DOHH2 (cell line): Measurements from ENCODE around the gene ATXN7.

ENCODE experiments used
- H3F3A ChIP-seq: fragments of 200-600 bp; sonication (generic), shearing (Covaris generic); 2 replicates; pipeline ENCODE4 v1.6.0; 2016; ENCODE audit warnings: antibody characterized with exemption, mild to moderate bottlenecking; ENCODE audit not compliant: control insufficient read depth, insufficient read depth
- H3K27ac ChIP-seq: fragments of 200-600 bp; sonication (generic); 2 replicates; pipeline ENCODE4 v1.5.1; 2014; ENCODE audit warnings: low read depth, mild to moderate bottlenecking, low read length, moderate library complexity
- H3K27me3 ChIP-seq: fragments of 200-600 bp; sonication (generic); 2 replicates; pipeline ENCODE4 v1.6.1; 2014; ENCODE audit warnings: mild to moderate bottlenecking, low read length, mixed read lengths; ENCODE audit not compliant: control insufficient read depth
- H3K36me3 ChIP-seq: fragments of 200-600 bp; sonication (generic); 2 replicates; pipeline ENCODE4 v1.6.1; 2014; ENCODE audit warnings: mild to moderate bottlenecking, low read length, moderate library complexity, mixed read lengths; ENCODE audit not compliant: control insufficient read depth
- H3K4me1 ChIP-seq: fragments of 200-600 bp; sonication (generic); 2 replicates; pipeline ENCODE4 v1.6.1; 2014; ENCODE audit warnings: mild to moderate bottlenecking, low read length, mixed read lengths; ENCODE audit not compliant: control insufficient read depth
- H3K4me2 ChIP-seq: fragments of 200-600 bp; sonication (generic); 2 replicates; pipeline ENCODE4 v1.6.0; 2014; ENCODE audit warnings: mild to moderate bottlenecking, low read length, moderate library complexity
- H3K4me3 ChIP-seq: fragments of 200-600 bp; sonication (generic); 2 replicates; pipeline ENCODE4 v1.5.1; 2014; ENCODE audit warnings: mild to moderate bottlenecking, low read length, mixed read lengths
- H3K79me2 ChIP-seq: fragments of 200-600 bp; sonication (generic); 2 replicates; pipeline ENCODE4 v1.6.1; 2014; ENCODE audit warnings: mild to moderate bottlenecking, low read length, mixed read lengths; ENCODE audit not compliant: control insufficient read depth
- H3K9me2 ChIP-seq: fragments of 200-600 bp; sonication (generic); replicated peaks from 2 replicates; pipeline ENCODE4 v1.6.1; 2014; ENCODE audit warnings: mild to moderate bottlenecking, low read length, mixed read lengths; ENCODE audit not compliant: control insufficient read depth
- H3K9me3 ChIP-seq: fragments of 200-600 bp; sonication (generic); 2 replicates; pipeline ENCODE4 v1.6.1; 2014; ENCODE audit warnings: antibody characterized with exemption, low read length, mixed read lengths; ENCODE audit not compliant: control insufficient read depth, insufficient read depth
- H4K20me1 ChIP-seq: fragments of 200-600 bp; sonication (generic); 2 replicates; pipeline ENCODE4 v1.6.0; 2014; ENCODE audit warnings: low read depth, mild to moderate bottlenecking, antibody characterized with exemption, low read length, moderate library complexity; ENCODE audit not compliant: control insufficient read depth, insufficient read depth
- CTCF ChIP-seq: fragments of 200-600 bp; sonication (generic); IDR thresholded peaks from one replicate; pipeline ENCODE4 v1.5.1; 2014; ENCODE audit warnings: antibody characterized with exemption, mild to moderate bottlenecking, low read depth, low read length; ENCODE audit not compliant: poor library complexity, severe bottlenecking
- EZH2phosphoT487 ChIP-seq: fragments of 200-600 bp; sonication (generic); IDR thresholded peaks from 2 replicates; pipeline ENCODE4 v1.6.1; 2017; ENCODE audit warnings: borderline replicate concordance, mild to moderate bottlenecking, antibody characterized with exemption, low read length, moderate library complexity, mixed read lengths

The ATXN7 gene

DNA sequence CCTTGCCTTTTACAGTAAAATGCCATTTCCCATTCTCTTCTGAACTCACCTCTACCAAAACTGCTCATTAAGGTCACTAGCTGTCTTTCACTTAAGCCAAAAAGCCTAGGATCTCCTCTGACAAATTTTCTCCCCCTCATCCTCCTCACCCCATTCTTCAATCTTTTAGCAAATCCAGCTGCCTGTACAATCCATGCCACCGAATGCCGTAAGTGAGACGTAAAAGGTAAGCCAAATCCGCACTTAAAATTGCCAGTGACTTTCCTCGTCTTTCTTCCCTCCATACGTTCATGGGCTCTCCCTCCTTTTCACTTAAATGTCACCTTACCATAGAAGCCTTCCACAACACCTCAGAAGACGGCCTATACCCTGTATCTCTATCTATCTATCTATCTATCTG, 145.9 kb downstream of the ATXN7 start:
- no peak overlapping the region for H3K27ac ChIP-seq
- H3K36me3 ChIP-seq, result peaks cover 99% of the 10 kb centered on the region
- no peak for TF ChIP-seq EZH2phosphoT487
- TF ChIP-seq CTCF, result no peak
- H3K4me1 ChIP-seq, result no peaks in the 10 kb centered on the region; the same call in 1 of the 2 replicates
- no peaks in the 10 kb centered on the region for H3K9me2 ChIP-seq
- no peak overlapping the region for H3K4me3 ChIP-seq
- peaks cover 3% of the 10 kb centered on the region; the same call in 1 of the 2 replicates for H3F3A ChIP-seq
- no peak overlapping the region for H3K4me2 ChIP-seq
- H3K79me2 ChIP-seq, result peaks cover 20% of the 10 kb centered on the region
- H3K27me3 ChIP-seq, result no peaks in the 10 kb centered on the region
- no peaks in the 10 kb centered on the region for H3K9me3 ChIP-seq
- no peaks in the 10 kb centered on the region for H4K20me1 ChIP-seq

- no peak for TF ChIP-seq CTCF
- no peak for TF ChIP-seq EZH2phosphoT487
- H3K4me2 ChIP-seq, result no peak overlapping the region
- H3K9me3 ChIP-seq, result no peaks in the 10 kb centered on the region
- H3K27ac ChIP-seq, result no peak overlapping the region
- no peaks in the 10 kb centered on the region for H3K27me3 ChIP-seq
- no peaks in the 10 kb centered on the region for H3K9me2 ChIP-seq
- H3K36me3 ChIP-seq, result peaks cover 99% of the 10 kb centered on the region
- H4K20me1 ChIP-seq, result no peaks in the 10 kb centered on the region
- H3K4me1 ChIP-seq, result no peaks in the 10 kb centered on the region; the same call in 1 of the 2 replicates
- peaks cover 3% of the 10 kb centered on the region; the same call in 1 of the 2 replicates for H3F3A ChIP-seq
- peaks cover 25% of the 10 kb centered on the region for H3K79me2 ChIP-seq
- no peak overlapping the region for H3K4me3 ChIP-seq
Observed at GRCh38 chr3:64010199-64010598, 146.5 kb downstream of the ATXN7 start.

DNA sequence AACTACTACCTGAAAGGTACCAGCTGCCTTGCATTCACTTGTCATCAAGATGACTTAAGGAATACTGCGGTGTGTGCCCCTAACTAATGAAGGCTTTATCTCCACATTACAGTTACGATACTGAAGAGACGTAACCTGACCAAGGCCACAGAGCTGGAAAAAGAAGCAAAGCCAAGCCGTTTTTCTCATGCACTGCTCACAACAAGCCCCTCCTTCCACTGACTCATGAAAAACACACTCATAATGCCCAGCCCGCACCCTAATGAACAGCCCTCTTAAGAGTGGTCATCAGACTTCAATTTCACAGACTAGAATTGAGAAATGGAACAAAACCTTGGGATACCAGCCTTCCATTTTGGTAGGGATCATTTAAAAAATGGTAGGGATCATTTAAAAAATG, 148.0 kb downstream of the ATXN7 start:
- H3K4me3 ChIP-seq, result no peak overlapping the region
- H3K27me3 ChIP-seq, result no peaks in the 10 kb centered on the region
- no peak overlapping the region for H3K27ac ChIP-seq
- H3K79me2 ChIP-seq, result peaks cover 32% of the 10 kb centered on the region
- H3K4me2 ChIP-seq, result no peak overlapping the region
- H4K20me1 ChIP-seq, result no peaks in the 10 kb centered on the region
- peaks cover 3% of the 10 kb centered on the region; the same call in 1 of the 2 replicates for H3F3A ChIP-seq
- H3K36me3 ChIP-seq, result peaks cover 96% of the 10 kb centered on the region
- H3K4me1 ChIP-seq, result no peaks in the 10 kb centered on the region; the same call in 1 of the 2 replicates
- TF ChIP-seq EZH2phosphoT487 (no peak), CTCF (no peak)
- H3K9me2 ChIP-seq, result no peaks in the 10 kb centered on the region
- no peaks in the 10 kb centered on the region for H3K9me3 ChIP-seq
